Breast epithelium (tissue), 4 donors: ENCODE data around the gene CHKA. TPM values are rescaled to one million over a fixed set of nuclear protein-coding genes. Genes with fewer than 3 reads are reported as not detected.

Experiments
- DNase-seq, 2 donors: peaks; one replicate each; pipeline ENCODE4 v3.0.0-alpha.2; 2019; ENCODE audit warnings: low spot score in 2 of 2
- H3K27ac ChIP-seq, 2 donors: fragments of 200-600 bp; sonication (generic) in 1 of 2; one replicate each; pipeline ENCODE4 v1.5.1; 2016 to 2019; ENCODE audit warnings: mild to moderate bottlenecking in 1 of 2
- H3K27me3 ChIP-seq, 2 donors: fragments of 200-600 bp; sonication (generic) in 1 of 2; one replicate each; pipeline versions ENCODE4 v1.5.1 to v1.6.0; 2017 to 2019; ENCODE audit warnings: control low read depth in 1 of 2, mild to moderate bottlenecking in 1 of 2
- H3K36me3 ChIP-seq: fragments of 200-600 bp; one replicate; pipeline ENCODE4 v1.5.1; 2019
- H3K4me1 ChIP-seq, 2 donors: fragments of 200-600 bp; sonication (generic); one replicate each; pipeline ENCODE4 v1.5.1; 2016 to 2019; ENCODE audit warnings: control low read depth in 1 of 2
- H3K4me3 ChIP-seq, 3 donors: fragments of 200-600 bp; sonication (generic); 1 replicate in 2 of 3; 2 replicates in 1 of 3; pipeline ENCODE4 v1.5.1; 2016 to 2019; ENCODE audit warnings: mild to moderate bottlenecking in 3 of 3, moderate library complexity in 2 of 3
- H3K9me3 ChIP-seq, 2 donors: fragments of 200-600 bp; sonication (generic) in 1 of 2; one replicate each; pipeline ENCODE4 v1.5.1; 2016 to 2019; ENCODE audit warnings: control low read depth in 1 of 2
- POLR2A ChIP-seq: fragments of 450-650 bp; IDR thresholded peaks from one replicate; pipeline ENCODE4 v1.6.1; 2016; ENCODE audit warnings: antibody characterized with exemption, mild to moderate bottlenecking, moderate library complexity
- POLR2AphosphoS5 ChIP-seq, 3 donors: sonication (generic); formaldehyde crosslinking; IDR thresholded peaks; one replicate each; pipeline ENCODE4 v1.6.1; 2017; ENCODE audit warnings: antibody characterized with exemption in 3 of 3
- intact Hi-C: fragments of 100-400 bp; cut with DNase I; formaldehyde crosslinking; loops from one replicate; pipeline ENCODE4 v1.15.1; 2023; ENCODE audit warnings: low total_unique reads
- total RNA-seq, 3 donors: library from RNA; depleted of rRNA; stranded (reverse); fragments of >200 nt; gene quantifications; one replicate each; pipeline ENCODE4 v1.1.0, GENCODE V29; 2016
- TF ChIP-seq, protein P1 (sequence below), 3 donors: fragments of 450-650 bp; IDR thresholded peaks; one replicate each; pipeline ENCODE4 v1.5.1; 2016 to 2017; ENCODE audit warnings: antibody characterized with exemption in 3 of 3, mild to moderate bottlenecking in 3 of 3, moderate library complexity in 3 of 3

Gene CHKA
- total RNA-seq, 3 donors from 2014 or later: 52.1 to 73.0 (median 71.7) TPM

DNA sequence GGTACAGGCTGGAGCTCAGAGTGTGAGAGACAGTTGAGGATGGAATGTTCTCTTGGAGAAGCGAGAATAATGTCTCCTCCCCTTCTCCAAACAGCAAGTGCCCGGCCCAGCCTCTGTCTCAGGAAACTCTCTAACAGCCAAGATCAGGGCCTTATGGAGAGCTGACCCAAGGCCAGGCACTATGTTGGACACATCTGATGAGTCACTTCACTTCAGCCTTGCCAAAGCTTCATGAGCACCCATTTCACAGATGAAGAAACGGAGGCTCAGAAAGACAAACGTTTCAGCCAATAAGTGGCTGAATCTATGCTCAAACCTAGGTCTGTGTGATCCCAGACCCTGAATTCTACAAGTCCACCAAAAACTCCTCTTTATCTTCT lies 22.1 kb upstream of the CHKA start:
- Histone ChIP-seq H3K4me1 (peaks cover 15 to 32% of the 10 kb centered on the region in 2 donors), H3K27me3 (no peaks in the 10 kb centered on the region), H3K27ac (peak overlapping the region; percentile 95 to 96), H3K4me3 (no peak overlapping the region), H3K9me3 (no peaks in the 10 kb centered on the region), H3K36me3 (no peaks in the 10 kb centered on the region)
- intact Hi-C loops: no loop called here
- TF ChIP-seq POLR2A: no peak
- DNase-seq: no peak

DNA sequence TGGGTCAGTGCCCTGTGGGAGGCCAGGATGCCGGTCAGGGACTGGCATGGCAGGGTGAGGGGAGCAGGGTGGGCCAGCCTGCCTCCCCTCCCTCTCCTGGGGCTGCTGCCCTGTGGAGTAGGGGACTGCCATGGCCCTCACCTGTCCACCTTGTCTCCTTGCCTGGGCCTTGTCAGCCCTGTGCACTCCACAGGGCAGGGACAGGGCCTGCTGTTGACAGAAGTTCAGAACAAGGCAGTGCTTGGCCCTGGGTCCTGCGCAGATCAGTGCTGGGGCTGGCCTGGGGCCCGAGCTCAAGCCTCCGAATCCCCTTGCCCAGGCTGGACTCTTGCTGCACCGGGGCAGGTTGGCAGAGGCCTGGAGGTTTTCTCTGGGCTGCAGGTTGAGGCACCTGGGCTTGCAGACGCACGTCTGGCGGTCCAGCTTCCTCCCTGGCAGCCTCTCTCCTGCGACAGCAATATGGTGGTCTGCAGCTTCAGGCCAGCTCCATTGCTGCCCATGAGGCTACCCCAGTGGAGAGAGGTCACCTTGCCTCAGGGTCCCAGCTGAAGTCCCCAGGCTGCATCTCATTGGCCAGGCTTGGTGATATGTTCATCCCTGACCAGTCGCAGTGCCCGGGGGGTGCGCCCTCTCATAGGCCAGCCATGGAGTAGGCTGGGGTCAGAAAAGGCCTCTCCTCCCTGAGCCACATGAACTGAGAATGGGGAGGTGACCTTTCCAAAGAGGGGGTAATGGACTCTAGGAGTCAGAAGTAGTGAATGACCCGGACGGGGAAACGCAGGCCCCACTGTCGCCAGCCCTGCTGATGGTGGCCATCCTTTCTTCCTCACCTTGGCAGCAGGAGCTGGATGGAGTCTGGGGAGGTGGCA lies 21.5 kb upstream of the CHKA start:
- DNase-seq: no peak
- intact Hi-C loops: no loop called here
- Histone ChIP-seq H3K9me3 (no peaks in the 10 kb centered on the region), H3K4me3 (no peak overlapping the region), H3K36me3 (no peaks in the 10 kb centered on the region), H3K4me1 (peaks cover 15 to 36% of the 10 kb centered on the region in 2 donors), H3K27me3 (no peaks in the 10 kb centered on the region), H3K27ac (peak overlapping the region; percentile 95 to 96)
- TF ChIP-seq, protein P1, sequence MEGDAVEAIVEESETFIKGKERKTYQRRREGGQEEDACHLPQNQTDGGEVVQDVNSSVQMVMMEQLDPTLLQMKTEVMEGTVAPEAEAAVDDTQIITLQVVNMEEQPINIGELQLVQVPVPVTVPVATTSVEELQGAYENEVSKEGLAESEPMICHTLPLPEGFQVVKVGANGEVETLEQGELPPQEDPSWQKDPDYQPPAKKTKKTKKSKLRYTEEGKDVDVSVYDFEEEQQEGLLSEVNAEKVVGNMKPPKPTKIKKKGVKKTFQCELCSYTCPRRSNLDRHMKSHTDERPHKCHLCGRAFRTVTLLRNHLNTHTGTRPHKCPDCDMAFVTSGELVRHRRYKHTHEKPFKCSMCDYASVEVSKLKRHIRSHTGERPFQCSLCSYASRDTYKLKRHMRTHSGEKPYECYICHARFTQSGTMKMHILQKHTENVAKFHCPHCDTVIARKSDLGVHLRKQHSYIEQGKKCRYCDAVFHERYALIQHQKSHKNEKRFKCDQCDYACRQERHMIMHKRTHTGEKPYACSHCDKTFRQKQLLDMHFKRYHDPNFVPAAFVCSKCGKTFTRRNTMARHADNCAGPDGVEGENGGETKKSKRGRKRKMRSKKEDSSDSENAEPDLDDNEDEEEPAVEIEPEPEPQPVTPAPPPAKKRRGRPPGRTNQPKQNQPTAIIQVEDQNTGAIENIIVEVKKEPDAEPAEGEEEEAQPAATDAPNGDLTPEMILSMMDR (IDR thresholded peaks at IDR 0.05): no peak
- TF ChIP-seq POLR2A: no peak
- TF ChIP-seq POLR2AphosphoS5 (IDR thresholded peaks at IDR 0.05): no peak

DNA sequence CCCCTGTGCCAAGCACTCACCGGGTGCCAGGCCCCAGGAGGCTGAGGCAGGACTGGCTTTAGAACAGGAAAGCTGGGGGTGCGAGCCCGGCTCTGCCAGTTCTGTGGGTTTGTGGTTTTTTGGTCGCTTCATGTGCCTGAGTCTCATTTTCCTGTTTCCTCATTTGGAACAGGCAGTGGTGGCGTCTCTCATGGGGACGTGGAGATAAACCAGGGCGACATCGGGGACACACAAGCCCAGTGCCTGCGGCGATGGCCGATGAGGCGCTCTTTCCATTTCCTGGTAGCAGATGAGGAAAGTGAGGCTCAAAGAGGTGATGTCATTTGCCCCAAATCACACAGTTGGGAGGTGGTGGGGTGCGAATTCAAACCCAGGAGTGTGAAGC lies 20.8 kb upstream of the CHKA start:
- Histone ChIP-seq H3K27ac (peak overlapping the region; percentile 95 to 96), H3K4me3 (no peak overlapping the region), H3K27me3 (no peaks in the 10 kb centered on the region), H3K9me3 (no peaks in the 10 kb centered on the region), H3K36me3 (no peaks in the 10 kb centered on the region), H3K4me1 (peaks cover 12 to 34% of the 10 kb centered on the region in 2 donors)
- DNase-seq: peak; percentile 74 to 93
- intact Hi-C loops: no loop called here
- no peak for TF ChIP-seq POLR2A
- TF ChIP-seq POLR2AphosphoS5 (IDR thresholded peaks at IDR 0.05): peak in 2 of 3 donors; percentile 53 to 68

DNA sequence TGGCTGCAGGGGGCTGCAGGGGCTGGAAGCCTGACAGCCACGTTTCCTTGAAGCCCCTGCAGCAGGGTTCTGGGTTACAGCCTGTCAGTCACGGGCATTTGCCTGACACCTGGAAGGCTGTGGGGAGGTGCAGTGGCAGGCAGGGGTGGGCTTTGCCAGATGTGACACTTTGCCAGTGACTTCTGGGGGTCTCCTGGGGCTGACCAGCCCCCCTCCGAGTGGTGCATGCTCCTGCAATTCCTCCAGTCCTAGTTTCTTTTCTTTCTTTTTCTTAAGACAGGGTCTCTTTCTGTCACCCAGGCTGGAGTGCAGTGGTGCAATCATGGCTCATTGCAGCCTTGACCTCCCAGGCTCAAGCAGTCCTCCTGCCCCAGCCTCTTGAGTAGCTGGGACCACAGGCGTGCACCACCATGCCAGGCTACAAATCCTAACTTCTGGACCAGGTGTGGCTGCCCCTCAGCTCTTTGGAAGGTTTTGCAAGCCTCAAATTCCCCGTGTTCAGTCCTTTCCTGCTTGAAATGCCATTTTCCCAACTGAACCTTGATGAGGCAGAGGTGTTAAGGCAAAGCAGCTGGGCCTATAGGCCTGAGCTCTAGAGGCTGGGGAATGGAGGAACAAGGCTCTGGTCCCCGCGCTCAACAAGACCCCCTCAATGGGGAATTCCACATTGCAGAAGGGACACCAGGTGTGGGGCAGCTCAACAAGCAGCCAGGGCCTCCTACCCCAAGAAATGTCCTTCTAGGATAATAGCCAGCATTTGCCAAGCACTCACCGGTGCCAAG lies 20.2 kb upstream of the CHKA start:
- no peak overlapping the region for H3K4me3 ChIP-seq

DNA sequence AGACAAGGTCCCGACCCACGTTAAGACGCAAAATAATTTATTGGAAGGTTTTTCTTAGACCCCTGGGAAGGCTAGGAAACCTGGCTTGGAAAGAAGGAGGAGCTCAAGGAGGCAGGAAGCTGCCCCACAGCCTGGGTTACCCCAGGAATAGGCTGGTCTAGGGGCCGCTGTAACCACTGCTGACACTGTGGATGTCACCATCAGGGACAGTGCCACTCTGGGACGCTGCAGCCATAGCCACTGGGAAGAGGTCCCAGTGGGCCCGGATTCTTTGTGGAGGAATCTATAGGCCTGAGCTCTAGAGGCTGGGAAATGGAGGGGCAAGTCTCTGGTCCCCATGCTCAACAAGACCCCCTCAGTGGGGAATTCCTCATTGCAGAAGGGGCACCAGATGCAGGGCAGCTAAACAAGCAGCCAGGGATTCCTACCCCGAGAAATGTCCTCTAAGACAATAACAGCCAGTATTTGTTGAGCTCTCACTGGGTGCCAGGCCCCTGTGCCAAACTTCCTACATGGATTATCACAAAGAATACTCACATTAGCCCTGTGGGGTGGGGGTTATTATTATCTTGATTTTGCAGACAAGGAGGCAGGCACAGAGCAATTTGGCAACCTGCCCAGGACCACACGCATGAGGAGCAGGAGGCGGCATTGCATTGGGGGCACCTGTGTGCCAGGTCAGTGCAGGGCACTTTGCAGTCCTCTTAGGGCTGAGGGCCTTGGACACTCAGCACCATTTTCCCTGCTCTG lies 19.5 kb upstream of the CHKA start:
- no peaks in the 10 kb centered on the region for H3K27me3 ChIP-seq
- no peaks in the 10 kb centered on the region for H3K9me3 ChIP-seq
- H3K27ac ChIP-seq: peak overlapping the region; percentile 60 to 96
- H3K36me3 ChIP-seq: no peaks in the 10 kb centered on the region
- intact Hi-C loops: no loop called here
- no peak overlapping the region for H3K4me3 ChIP-seq
- TF ChIP-seq POLR2A (no peak), POLR2AphosphoS5 (IDR thresholded peaks at IDR 0.05) (no peak)
- TF ChIP-seq, protein P1 (IDR thresholded peaks at IDR 0.05): no peak
- peak in 1 of 2 donors; percentile 48 for DNase-seq
- H3K4me1 ChIP-seq: peaks cover 5 to 29% of the 10 kb centered on the region in 2 donors

More for the DNA sequence above, 20.2 kb upstream of the CHKA start:
- TF ChIP-seq, protein P1 (IDR thresholded peaks at IDR 0.05): no peak
- no peak for TF ChIP-seq POLR2A
- no peak for TF ChIP-seq POLR2AphosphoS5 (IDR thresholded peaks at IDR 0.05)
- H3K4me1 ChIP-seq: peaks cover 6 to 29% of the 10 kb centered on the region in 2 donors
- DNase-seq: peak in 1 of 2 donors; percentile 9
- no peaks in the 10 kb centered on the region for H3K36me3 ChIP-seq
- H3K27ac ChIP-seq: peak overlapping the region; percentile 95 to 96
- intact Hi-C loops: no loop called here
- no peaks in the 10 kb centered on the region for H3K27me3 ChIP-seq
- H3K9me3 ChIP-seq: no peaks in the 10 kb centered on the region
